H54 (cell line): ENCODE results near the gene FLNB.

Source experiments
- DNase-seq: peaks from one replicate; pipeline ENCODE4 v3.0.0; 2011; ENCODE audit warnings: low spot score, mixed read lengths; ENCODE audit not compliant: insufficient read length
- FAIRE-seq: peaks from 3 replicates; lab custom pipeline; 2011; peaks lifted over from hg19 to GRCh38; lab: Jason Lieb, UNC
- POLR2A ChIP-seq: IDR thresholded peaks from 2 replicates; pipeline ENCODE4 v1.6.1; 2011; ENCODE audit warnings: low read depth, mild to moderate bottlenecking, low read length

Gene FLNB

GRCh38 chr3:58023531-58023930 is 15.3 kb downstream of the FLNB start:
- DNase-seq (no peak), FAIRE-seq (no peak)
- no peak for TF ChIP-seq POLR2A

DNA sequence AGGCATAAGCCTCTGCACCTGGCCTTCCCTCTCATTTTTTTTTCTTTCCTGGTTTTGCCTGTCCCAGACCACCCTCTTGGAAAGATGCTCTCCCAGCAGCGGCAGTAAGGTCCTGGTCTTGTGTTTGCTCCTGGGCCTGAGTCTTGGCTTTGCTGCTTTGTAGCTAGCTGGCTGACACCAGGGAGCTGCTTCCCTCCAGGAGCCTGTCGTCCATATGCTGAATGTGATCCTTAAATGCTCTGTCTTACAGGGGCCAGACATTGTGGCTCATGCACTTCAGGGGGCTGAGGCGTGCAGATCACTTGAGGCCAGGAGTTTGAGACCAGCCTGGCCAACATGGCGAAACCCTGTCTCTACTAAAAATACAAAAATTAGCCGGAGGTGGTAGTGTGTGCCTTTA is 17.2 kb downstream of the FLNB start:
- no peak for DNase-seq
- TF ChIP-seq POLR2A = no peak
- no peak for FAIRE-seq

GRCh38 chr3:58025837-58026569 is 17.8 kb downstream of the FLNB start:
- DNase-seq = no peak

DNA sequence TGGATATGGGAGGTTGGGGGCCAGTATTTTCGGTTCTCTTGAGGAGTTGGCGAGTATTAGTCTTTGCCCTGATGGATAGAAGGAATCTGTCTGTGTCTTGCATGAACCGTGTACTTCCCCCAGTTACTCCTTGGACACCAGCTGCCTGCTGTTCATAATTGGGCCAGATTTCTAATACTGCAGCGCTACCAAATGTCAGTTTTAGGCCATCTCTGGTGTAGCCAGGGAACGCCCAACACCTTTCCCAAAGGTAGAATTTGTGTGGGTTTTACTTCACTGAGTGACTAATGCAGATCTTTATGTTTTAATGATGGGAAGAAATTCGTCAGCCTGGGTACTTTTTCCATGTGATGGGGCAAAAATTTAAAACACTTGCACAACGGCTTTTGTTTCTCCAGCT is 18.4 kb downstream of the FLNB start:
- no peak for TF ChIP-seq POLR2A
- FAIRE-seq (no peak), DNase-seq (no peak)

More at GRCh38 chr3:58025837-58026569, 17.8 kb downstream of the FLNB start:
- FAIRE-seq = no peak
- TF ChIP-seq POLR2A = no peak

DNA sequence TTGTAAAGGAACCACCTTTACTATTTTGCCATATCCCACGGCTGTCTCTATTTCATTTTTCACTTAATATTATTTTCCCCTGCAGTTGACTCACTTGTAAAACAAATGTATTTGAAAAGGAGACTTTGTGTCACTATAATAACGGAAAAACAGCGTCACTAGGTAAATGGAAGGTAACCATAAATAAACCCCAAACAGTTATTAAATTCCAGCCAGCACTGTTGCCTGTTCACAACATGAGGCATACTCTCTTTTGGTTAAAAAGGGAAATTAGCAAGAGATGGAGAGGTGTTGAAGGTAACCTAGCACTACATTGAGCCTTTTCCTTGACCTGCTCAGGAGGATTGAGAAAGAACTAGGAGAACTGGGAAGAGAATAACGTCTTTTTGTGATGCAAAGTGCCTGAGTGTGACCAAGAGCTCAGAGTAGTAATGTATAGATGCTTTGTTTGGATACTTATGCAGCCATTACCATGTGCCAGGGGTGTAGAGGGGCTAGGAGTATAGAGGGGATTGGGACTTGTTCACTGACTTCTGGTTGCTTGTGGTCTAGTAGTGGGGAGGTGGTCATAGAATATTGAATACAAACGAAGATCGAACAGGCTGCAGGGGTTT is 19.6 kb downstream of the FLNB start:
- no peak for DNase-seq
- no peak for FAIRE-seq
- no peak for TF ChIP-seq POLR2A

DNA sequence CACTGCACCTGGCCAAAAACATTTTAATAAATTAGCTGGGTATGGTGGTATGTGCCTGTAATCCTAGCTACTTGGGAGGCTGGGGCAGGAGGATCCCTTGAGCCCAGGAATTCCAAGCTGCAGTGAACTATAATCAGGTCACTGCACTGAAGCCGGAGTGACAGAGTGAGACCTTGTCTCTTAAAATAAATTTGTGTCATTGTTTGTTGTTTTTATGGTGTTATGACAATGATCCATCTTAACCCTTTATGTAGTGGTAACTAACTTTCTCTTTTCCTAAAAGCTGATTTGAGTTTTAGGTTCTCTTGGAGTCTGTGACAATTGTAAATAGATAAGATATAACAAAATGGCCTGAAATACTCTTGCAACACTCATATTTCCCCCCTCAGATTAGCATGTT is 20.7 kb downstream of the FLNB start:
- DNase-seq = no peak
- TF ChIP-seq POLR2A = no peak
- no peak for FAIRE-seq

GRCh38 chr3:58029842-58030584 is 21.8 kb downstream of the FLNB start:
- no peak for TF ChIP-seq POLR2A
- no peak for DNase-seq

DNA sequence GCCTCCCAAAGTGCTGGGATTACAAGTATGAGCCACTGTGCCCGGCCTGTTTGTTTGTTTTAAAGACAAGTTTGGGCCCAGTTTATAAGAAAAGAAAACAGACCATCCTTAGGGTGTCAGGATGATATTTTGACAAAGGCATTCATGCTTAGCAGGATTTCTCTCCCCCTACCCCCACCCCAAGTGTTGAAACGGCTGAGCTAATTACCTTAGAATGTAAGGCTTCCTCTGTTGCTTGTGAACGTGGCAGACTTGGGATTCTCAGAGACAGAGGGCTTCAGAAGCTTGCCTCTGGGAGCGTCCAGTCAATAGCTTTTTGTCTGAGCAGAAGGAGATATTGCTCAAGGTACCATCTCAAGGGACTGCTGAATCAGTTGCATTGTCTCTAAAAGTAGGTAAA is 24.0 kb downstream of the FLNB start:
- no peak for TF ChIP-seq POLR2A
- DNase-seq (no peak), FAIRE-seq (no peak)

More at GRCh38 chr3:58029842-58030584, 21.8 kb downstream of the FLNB start:
- no peak for FAIRE-seq

GRCh38 chr3:58034738-58035523 is 26.7 kb downstream of the FLNB start:
- FAIRE-seq = no peak
- DNase-seq = no peak
- TF ChIP-seq POLR2A = no peak

GRCh38 chr3:58035524-58036255 is 27.5 kb downstream of the FLNB start:
- FAIRE-seq (no peak), DNase-seq (no peak)
- TF ChIP-seq POLR2A = no peak

GRCh38 chr3:58036293-58037032 is 28.2 kb downstream of the FLNB start:
- FAIRE-seq = no peak
- TF ChIP-seq POLR2A = no peak
- no peak for DNase-seq

DNA sequence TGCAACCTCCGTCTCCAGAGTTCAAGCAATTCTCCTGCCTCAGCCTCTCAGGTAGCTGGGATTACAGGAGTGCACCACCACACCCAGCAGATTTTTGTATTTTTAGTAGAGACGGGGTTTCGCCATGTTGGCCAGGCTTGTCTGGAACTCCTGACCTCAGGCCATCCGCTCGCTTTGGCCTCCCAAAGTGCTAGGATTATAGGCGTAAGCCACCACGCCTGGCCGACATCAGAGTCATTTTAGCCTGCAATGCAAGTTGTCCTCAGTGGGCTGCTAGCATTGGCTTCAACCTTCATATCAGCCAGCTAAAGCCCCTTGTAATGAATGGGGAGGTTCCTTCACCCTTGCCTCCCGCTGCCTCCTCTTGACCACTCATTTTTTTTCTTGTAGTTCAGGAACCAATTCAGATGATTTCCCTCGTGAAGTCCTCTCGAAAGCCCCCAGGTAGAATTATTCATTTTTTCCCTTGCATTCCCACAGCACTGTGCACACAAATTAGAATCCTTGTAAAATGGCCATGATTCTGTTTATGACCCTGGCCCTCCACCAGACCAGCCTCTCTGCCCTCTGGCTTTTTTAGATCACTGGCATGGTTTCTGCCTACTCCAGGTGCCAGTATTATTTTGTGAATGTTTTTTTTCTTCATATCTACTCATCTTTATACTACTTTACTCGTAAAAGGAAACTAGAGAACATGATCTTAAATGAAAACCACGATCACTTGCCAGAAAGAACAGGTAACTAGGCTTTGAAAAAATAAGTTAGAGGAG is 29.1 kb downstream of the FLNB start:
- no peak for TF ChIP-seq POLR2A
- FAIRE-seq (no peak), DNase-seq (no peak)
